Right ventricle myocardium superior (tissue), 1 donor: ENCODE data around the gene TRIM44. TPM values are rescaled to one million over a fixed set of nuclear protein-coding genes. Genes with fewer than 3 reads are reported as not detected.
"Not testable (repeated sequence)": the region's sequence is repeated elsewhere in the genome, so short reads cannot be mapped to it uniquely, and the experiment has no call there.

ENCODE experiments used
- ATAC-seq: fragments of 200-7000 bp; cut with Tn5 transposase; one replicate; pipeline ENCODE4 v1.9.1; 2020; ENCODE audit warnings: mild to moderate bottlenecking; ENCODE audit not compliant: poor library complexity
- DNase-seq: peaks from one replicate; pipeline ENCODE4 v3.0.0-alpha.2; 2020
- intact Hi-C: fragments of 100-400 bp; cut with DNase I; formaldehyde crosslinking; loops from one replicate; pipeline ENCODE4 v1.11.2; 2022
- total RNA-seq: library from RNA; stranded (reverse); fragmentation: NEBNext Ultra II Directional; extraction: Animal tissue kit (Norgen Biotek cat#: 25700); gene quantifications from one replicate; pipeline ENCODE4 v1.2.1, GENCODE V29; 2021
- donor health status: DM: no; HTN: yes; CAD: no; lungs with severe emphysema.

The TRIM44 gene
- total RNA-seq, 1 donor from 2014 or later, result 34.0 TPM

- ATAC-seq, result no peak
- intact Hi-C loops, result no loop called here
- no peak for DNase-seq
These were observed 26.8 kb downstream of the TRIM44 start for GRCh38 chr11:35689081-35689996.

- no peak for DNase-seq
- ATAC-seq, result no peak
- intact Hi-C loops, result no loop called here
These were observed 39.6 kb downstream of the TRIM44 start for GRCh38 chr11:35702126-35702525.

GRCh38 chr11:35709376-35709775 lies 46.8 kb downstream of the TRIM44 start:
- no peak for ATAC-seq
- intact Hi-C loops, result no loop called here
- no peak for DNase-seq

- ATAC-seq, result no peak
- intact Hi-C loops, result no loop called here
- no peak for DNase-seq
These were observed 48.8 kb downstream of the TRIM44 start for GRCh38 chr11:35711173-35711910.

GRCh38 chr11:35711924-35712323 lies 49.3 kb downstream of the TRIM44 start:
- intact Hi-C loops, result no loop called here
- peak; percentile 67 for ATAC-seq
- no peak for DNase-seq

- intact Hi-C loops, result no loop called here
- no peak for DNase-seq
- peak; percentile 53 for ATAC-seq
These were observed 50.0 kb downstream of the TRIM44 start for GRCh38 chr11:35712533-35712932.

GRCh38 chr11:35714882-35715627 lies 52.5 kb downstream of the TRIM44 start:
- no peak for ATAC-seq
- intact Hi-C loops, result no loop called here
- DNase-seq, result no peak

- ATAC-seq, DNase-seq, intact Hi-C loops: not testable (repeated sequence)
These were observed 53.1 kb downstream of the TRIM44 start for GRCh38 chr11:35715677-35716076.

GRCh38 chr11:35717043-35717442 lies 54.5 kb downstream of the TRIM44 start:
- DNase-seq (no peak), ATAC-seq (no peak)
- intact Hi-C loops, result no loop called here

- no peak for DNase-seq
- intact Hi-C loops, result no loop called here
- ATAC-seq, result no peak
These were observed 54.9 kb downstream of the TRIM44 start for GRCh38 chr11:35717520-35717919.

GRCh38 chr11:35721651-35722282 lies 59.2 kb downstream of the TRIM44 start:
- ATAC-seq (peak; percentile 36), DNase-seq (no peak)
- intact Hi-C loops, result no loop called here

- DNase-seq, result no peak
- intact Hi-C loops, result no loop called here
These were observed 60.1 kb downstream of the TRIM44 start for GRCh38 chr11:35722641-35723040.

GRCh38 chr11:35723493-35723892 lies 60.9 kb downstream of the TRIM44 start:
- intact Hi-C loops, result no loop called here
- no peak for DNase-seq

More at GRCh38 chr11:35722641-35723040, 60.1 kb downstream of the TRIM44 start:
- ATAC-seq, result no peak

GRCh38 chr11:35723913-35724312 lies 61.3 kb downstream of the TRIM44 start:
- ATAC-seq (no peak), DNase-seq (no peak)
- intact Hi-C loops, result no loop called here

More at GRCh38 chr11:35723493-35723892, 60.9 kb downstream of the TRIM44 start:
- no peak for ATAC-seq

GRCh38 chr11:35725885-35726284 lies 63.3 kb downstream of the TRIM44 start:
- intact Hi-C loops, result no loop called here
- no peak for ATAC-seq
- no peak for DNase-seq

GRCh38 chr11:35727140-35727539 lies 64.6 kb downstream of the TRIM44 start:
- DNase-seq, result no peak
- intact Hi-C loops, result no loop called here
- ATAC-seq, result no peak

- DNase-seq, result no peak
- no peak for ATAC-seq
- intact Hi-C loops, result no loop called here
These were observed 67.7 kb downstream of the TRIM44 start for GRCh38 chr11:35730254-35730653.

GRCh38 chr11:35734669-35735410 lies 72.3 kb downstream of the TRIM44 start:
- ATAC-seq (no peak), DNase-seq (no peak)
- intact Hi-C loops, result no loop called here
